Vagina (tissue), 2 donors: Measurements from ENCODE around the gene GPRC5C. TPM values are rescaled to one million over a fixed set of nuclear protein-coding genes. Genes with fewer than 3 reads are reported as not detected.

Experiments
- DNase-seq, 2 donors: peaks; one replicate each; pipeline ENCODE4 v3.0.0-alpha.2; 2017; ENCODE audit errors: extremely low spot score in 2 of 2
- H3K27ac ChIP-seq: fragments of 200-600 bp; sonication (generic); one replicate; pipeline ENCODE4 v1.5.1; 2019
- H3K27me3 ChIP-seq: fragments of 200-600 bp; sonication (generic); one replicate; pipeline ENCODE4 v1.5.1; 2019
- H3K36me3 ChIP-seq, 2 donors: fragments of 200-600 bp; sonication (generic); one replicate each; pipeline ENCODE4 v1.5.1; 2017 to 2019
- H3K4me1 ChIP-seq: fragments of 200-600 bp; sonication (generic); one replicate; pipeline ENCODE4 v1.5.1; 2019
- H3K4me3 ChIP-seq, 2 donors: fragments of 200-600 bp; sonication (generic); 1 replicate in 1 of 2; 2 replicates in 1 of 2; pipeline ENCODE4 v1.5.1; 2016 to 2019
- H3K9me3 ChIP-seq: fragments of 200-600 bp; sonication (generic); one replicate; pipeline ENCODE4 v1.5.1; 2019
- CTCF ChIP-seq, 3 experiments: fragments of 450-650 bp in 2 of 3; fragments of 200-600 bp in 1 of 3; sonication (generic) in 1 of 3; IDR thresholded peaks; one replicate each; pipeline ENCODE4 v1.5.1; 2017 to 2019; ENCODE audit warnings: antibody characterized with exemption in 3 of 3, mild to moderate bottlenecking in 2 of 3, moderate library complexity in 2 of 3
- POLR2A ChIP-seq, 2 donors: fragments of 450-650 bp; IDR thresholded peaks; one replicate each; pipeline ENCODE4 v1.6.1; 2017; ENCODE audit warnings: antibody characterized with exemption in 2 of 2, mild to moderate bottlenecking in 2 of 2, moderate library complexity in 2 of 2
- POLR2AphosphoS5 ChIP-seq, 2 donors: sonication (generic); formaldehyde crosslinking; IDR thresholded peaks; one replicate each; pipeline ENCODE4 v1.9.0; 2017; ENCODE audit warnings: antibody characterized with exemption in 2 of 2, mild to moderate bottlenecking in 2 of 2, low read depth in 1 of 2; ENCODE audit not compliant: insufficient read depth in 1 of 2
- intact Hi-C: fragments of 100-400 bp; cut with DNase I; formaldehyde crosslinking; loops from one replicate; pipeline ENCODE4 v1.15.1; 2023
- total RNA-seq: library from RNA; depleted of rRNA; stranded (reverse); fragments of >200 nt; gene quantifications from one replicate; pipeline ENCODE4 v1.2.3, GENCODE V29; 2016

Gene GPRC5C
- total RNA-seq, 1 donor from 2014 or later, result 27.5 TPM

DNA sequence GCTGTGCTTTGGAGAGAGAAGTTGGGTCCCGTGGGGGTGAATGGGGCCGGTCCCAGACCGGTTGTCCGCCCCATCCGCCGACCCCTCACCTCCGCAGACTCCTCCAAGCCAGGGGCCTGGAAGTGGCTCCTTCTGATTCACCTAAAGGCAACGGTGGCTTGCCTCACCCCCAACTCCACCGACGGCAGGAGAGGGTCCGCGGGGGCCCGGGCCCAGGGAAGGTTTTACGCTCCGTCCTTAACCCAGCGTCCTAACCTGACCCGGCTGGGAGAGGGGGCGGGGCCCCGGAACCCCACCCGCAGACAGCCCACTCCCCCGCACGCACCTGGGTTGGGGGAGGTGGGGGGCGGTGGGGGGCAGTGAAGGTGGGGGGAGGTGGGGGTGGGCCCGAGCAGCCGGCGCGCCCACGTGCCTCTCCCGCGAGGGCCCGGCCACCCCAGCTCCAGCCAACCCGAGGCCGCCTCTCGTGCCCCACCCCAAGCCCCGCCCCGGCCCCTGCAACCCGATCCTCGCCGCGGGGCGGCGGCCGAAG is 21.8 kb downstream of the GPRC5C start:
- no peaks in the 10 kb centered on the region for H3K9me3 ChIP-seq
- no peak for TF ChIP-seq POLR2A (IDR thresholded peaks at IDR 0.05)
- peak overlapping the region; percentile 72 for H3K27ac ChIP-seq
- H3K36me3 ChIP-seq, result no peaks in the 10 kb centered on the region
- peak overlapping the region; percentile 36 to 40 for H3K4me3 ChIP-seq
- DNase-seq, result no peak
- H3K4me1 ChIP-seq, result peaks cover 40% of the 10 kb centered on the region
- H3K27me3 ChIP-seq, result no peaks in the 10 kb centered on the region
- intact Hi-C loops, result loop anchor here (10.0 kb wide), 1 partner anchor 239 kb away; the partner anchor contains the start of gene TTYH2

- DNase-seq, result no peak
- H3K27me3 ChIP-seq, result no peaks in the 10 kb centered on the region
- H3K4me1 ChIP-seq, result peaks cover 40% of the 10 kb centered on the region
- TF ChIP-seq CTCF (IDR thresholded peaks at IDR 0.05) (peak in 1 of 3 experiments; percentile 31), POLR2AphosphoS5 (IDR thresholded peaks at IDR 0.05; ENCODE audit: insufficient read depth in 1 of 2, low read depth in 1 of 2) (peak in 1 of 2 donors; percentile 89), POLR2A (IDR thresholded peaks at IDR 0.05) (peak in 1 of 2 donors; percentile 42)
- peak overlapping the region; percentile 36 to 40 for H3K4me3 ChIP-seq
- intact Hi-C loops, result loop anchor here (10.0 kb wide), 1 partner anchor 240 kb away; the partner anchor contains the start of gene TTYH2
- H3K27ac ChIP-seq, result peak overlapping the region; percentile 72
- no peaks in the 10 kb centered on the region for H3K36me3 ChIP-seq
- H3K9me3 ChIP-seq, result no peaks in the 10 kb centered on the region
Observed at GRCh38 chr17:74454197-74455024, 22.5 kb downstream of the GPRC5C start.

DNA sequence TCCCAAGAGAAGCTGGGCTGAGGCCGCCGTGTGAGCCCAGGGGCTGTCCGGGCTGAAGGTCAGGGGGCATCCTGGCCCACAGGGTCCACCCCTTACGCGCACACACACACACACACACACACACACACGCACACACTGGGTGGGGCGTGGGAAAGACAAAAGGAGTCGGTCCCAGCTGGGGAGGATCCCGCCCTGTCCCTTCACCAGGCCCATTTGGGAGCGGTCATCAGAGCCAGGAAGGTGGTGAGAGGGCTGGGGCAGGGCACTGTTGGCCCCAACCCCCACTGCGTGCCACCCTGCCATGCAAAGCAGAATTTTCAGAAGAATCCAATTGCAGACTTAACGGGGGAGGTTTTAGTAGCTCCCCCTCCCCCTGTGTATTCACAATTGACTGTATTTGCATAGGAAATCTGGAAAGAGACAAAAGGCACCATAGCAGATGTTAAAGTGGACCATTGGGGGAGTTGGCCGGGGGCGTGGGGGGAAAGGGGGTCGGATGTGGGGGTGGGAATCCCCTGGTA is 23.2 kb downstream of the GPRC5C start:
- intact Hi-C loops, result loop anchor here (10.0 kb wide), 1 partner anchor 240 kb away; the partner anchor contains the start of gene TTYH2
- no peaks in the 10 kb centered on the region for H3K9me3 ChIP-seq
- no peak for TF ChIP-seq POLR2AphosphoS5 (IDR thresholded peaks at IDR 0.05; ENCODE audit: insufficient read depth in 1 of 2, low read depth in 1 of 2)
- TF ChIP-seq CTCF (IDR thresholded peaks at IDR 0.05), result no peak
- TF ChIP-seq POLR2A (IDR thresholded peaks at IDR 0.05), result no peak
- peak overlapping the region; percentile 72 for H3K27ac ChIP-seq
- no peaks in the 10 kb centered on the region for H3K27me3 ChIP-seq
- H3K4me3 ChIP-seq, result no peak overlapping the region
- H3K4me1 ChIP-seq, result peaks cover 40% of the 10 kb centered on the region
- no peaks in the 10 kb centered on the region for H3K36me3 ChIP-seq
- DNase-seq, result no peak

GRCh38 chr17:74455821-74456220 is 23.9 kb downstream of the GPRC5C start:
- H3K27me3 ChIP-seq, result no peaks in the 10 kb centered on the region
- no peak overlapping the region for H3K27ac ChIP-seq
- TF ChIP-seq CTCF (IDR thresholded peaks at IDR 0.05) (no peak), POLR2A (IDR thresholded peaks at IDR 0.05) (no peak), POLR2AphosphoS5 (IDR thresholded peaks at IDR 0.05; ENCODE audit: insufficient read depth in 1 of 2, low read depth in 1 of 2) (no peak)
- intact Hi-C loops, result loop anchor here (10.0 kb wide), 1 partner anchor 241 kb away; the partner anchor contains the start of gene TTYH2
- H3K36me3 ChIP-seq, result no peaks in the 10 kb centered on the region
- H3K4me3 ChIP-seq, result no peak overlapping the region
- H3K9me3 ChIP-seq, result no peaks in the 10 kb centered on the region
- peaks cover 40% of the 10 kb centered on the region for H3K4me1 ChIP-seq
- no peak for DNase-seq

- Histone ChIP-seq H3K4me3 (no peak overlapping the region), H3K27me3 (no peaks in the 10 kb centered on the region), H3K4me1 (peaks cover 37% of the 10 kb centered on the region), H3K27ac (no peak overlapping the region), H3K9me3 (no peaks in the 10 kb centered on the region), H3K36me3 (no peaks in the 10 kb centered on the region)
- no peak for DNase-seq
- TF ChIP-seq CTCF (IDR thresholded peaks at IDR 0.05) (peak; percentile 95 to 98 (median 97)), POLR2AphosphoS5 (IDR thresholded peaks at IDR 0.05; ENCODE audit: insufficient read depth in 1 of 2, low read depth in 1 of 2) (no peak), POLR2A (IDR thresholded peaks at IDR 0.05) (no peak)
- intact Hi-C loops, result loop anchor here (10.0 kb wide), 1 partner anchor 242 kb away; the partner anchor contains the start of gene TTYH2
Observed at GRCh38 chr17:74457146-74457819, 25.4 kb downstream of the GPRC5C start.
